MCF 10A (cell line): ENCODE results near the gene WBP2NL. TPM values are rescaled to one million over a fixed set of nuclear protein-coding genes. Genes with fewer than 3 reads are reported as not detected.

Source experiments
- BruUV-seq: library from RNA; stranded (reverse); fragments of 400-500 nt; replicated peaks from 2 replicates; lab custom pipeline; 2021; lab: Mats Ljungman, UMichigan
- CTCF ChIA-PET: fragments of 300-600 bp; sonication (Branson Sonifier 250); formaldehyde crosslinking; extraction: SDS; loops from one replicate; lab custom pipeline; 2021; ENCODE audit warnings: antibody characterized with exemption, inconsistent platforms; lab: Yijun Ruan, JAX
- POLR2A ChIA-PET: fragments of 300-600, 350-650 bp; sonication (Branson Sonifier 250); formaldehyde crosslinking; extraction: SDS; loops from one replicate; lab custom pipeline; 2020; ENCODE audit warnings: antibody characterized with exemption, inconsistent platforms; lab: Yijun Ruan, JAX
- DNase-seq: peaks from one replicate; pipeline ENCODE4 v3.0.0-alpha.2; 2018; ENCODE audit not compliant: unreplicated experiment
- H3K27ac Mint-ChIP-seq: one replicate; pipeline ENCODE4 v1.8.0; 2022; ENCODE audit warnings: mild to moderate bottlenecking, low read depth, mixed read lengths; ENCODE audit not compliant: unreplicated experiment
- H3K27me3 Mint-ChIP-seq: one replicate; pipeline ENCODE4 v1.8.0; 2022; ENCODE audit warnings: mixed read lengths; ENCODE audit not compliant: insufficient read depth, unreplicated experiment
- H3K36me3 Mint-ChIP-seq: one replicate; pipeline ENCODE4 v1.8.0; 2022; ENCODE audit warnings: mild to moderate bottlenecking, moderate library complexity, mixed read lengths; ENCODE audit not compliant: insufficient read depth, unreplicated experiment
- H3K4me1 Mint-ChIP-seq: one replicate; pipeline ENCODE4 v1.8.0; 2022; ENCODE audit warnings: mixed read lengths; ENCODE audit not compliant: insufficient read depth, unreplicated experiment
- H3K4me3 Mint-ChIP-seq: one replicate; pipeline ENCODE4 v1.8.0; 2022; ENCODE audit warnings: mild to moderate bottlenecking, moderate library complexity, mixed read lengths; ENCODE audit not compliant: unreplicated experiment
- H3K9me3 Mint-ChIP-seq: one replicate; pipeline ENCODE4 v1.8.0; 2022; ENCODE audit warnings: mixed read lengths; ENCODE audit not compliant: unreplicated experiment
- CTCF ChIP-seq: fragments of 200-600 bp; IDR thresholded peaks from one replicate; pipeline ENCODE4 v1.8.0; 2022; ENCODE audit warnings: antibody characterized with exemption, mild to moderate bottlenecking; ENCODE audit not compliant: unreplicated experiment
- intact Hi-C: fragments of 100-400 bp; cut with micrococcal nuclease; formaldehyde crosslinking; loops from 2 replicates; pipeline ENCODE4 v1.14.1; 2022
- total RNA-seq: library from RNA; stranded (reverse); gene quantifications from 2 replicates; pipeline ENCODE4 v1.2.3, GENCODE V29; 2022

The WBP2NL gene
- total RNA-seq, 1 experiment from 2014 or later: 1.1 TPM

GRCh38 chr22:42064629-42065028 lies 66.0 kb downstream of the WBP2NL start:
- DNase-seq: no peak
- Mint-ChIP-seq H3K27ac (no peak overlapping the region), H3K27me3 (no peaks in the 10 kb centered on the region), H3K4me3 (no peak overlapping the region), H3K4me1 (no peaks in the 10 kb centered on the region), H3K9me3 (no peaks in the 10 kb centered on the region), H3K36me3 (no peaks in the 10 kb centered on the region)
- TF ChIP-seq CTCF: no peak
- intact Hi-C loops: no loop called here
- ChIA-PET POLR2A (interaction anchor here (0.6 to 0.9 kb wide), 2 partner anchors 10 to 16 kb away, joined by 3 read pairs; no protein-coding TSS in a partner anchor), CTCF (interaction anchor here (0.6 to 1.7 kb wide), 2 partner anchors 11 to 97 kb away, joined by 4 to 5 read pairs; no protein-coding TSS in a partner anchor)
- BruUV-seq: no TSS peak

- H3K4me1 Mint-ChIP-seq: no peaks in the 10 kb centered on the region
- no peaks in the 10 kb centered on the region for H3K9me3 Mint-ChIP-seq
- intact Hi-C loops: no loop called here
- no peak overlapping the region for H3K4me3 Mint-ChIP-seq
- H3K27me3 Mint-ChIP-seq: no peaks in the 10 kb centered on the region
- POLR2A ChIA-PET: no interaction called here
- CTCF ChIA-PET: interaction anchor here (1.7 kb wide), 1 partner anchor 98 kb away, joined by 4 read pairs; no protein-coding TSS in a partner anchor
- no peak for DNase-seq
- H3K36me3 Mint-ChIP-seq: no peaks in the 10 kb centered on the region
- BruUV-seq: no TSS peak
- H3K27ac Mint-ChIP-seq: no peak overlapping the region
- no peak for TF ChIP-seq CTCF
These were observed 67.0 kb downstream of the WBP2NL start for GRCh38 chr22:42065438-42066125.

GRCh38 chr22:42066126-42066761 lies 67.7 kb downstream of the WBP2NL start:
- intact Hi-C loops: no loop called here
- H3K27ac Mint-ChIP-seq: no peak overlapping the region
- H3K9me3 Mint-ChIP-seq: no peaks in the 10 kb centered on the region
- no peaks in the 10 kb centered on the region for H3K4me1 Mint-ChIP-seq
- H3K27me3 Mint-ChIP-seq: no peaks in the 10 kb centered on the region
- no peak for TF ChIP-seq CTCF
- POLR2A ChIA-PET: no interaction called here
- H3K36me3 Mint-ChIP-seq: no peaks in the 10 kb centered on the region
- CTCF ChIA-PET: interaction anchor here (0.8 kb wide), 1 partner anchor 98 kb away, joined by 3 read pairs; no protein-coding TSS in a partner anchor
- BruUV-seq: no TSS peak
- DNase-seq: no peak
- no peak overlapping the region for H3K4me3 Mint-ChIP-seq

GRCh38 chr22:42066937-42067336 lies 68.3 kb downstream of the WBP2NL start:
- Mint-ChIP-seq H3K4me1 (no peaks in the 10 kb centered on the region), H3K4me3 (no peak overlapping the region), H3K27me3 (no peaks in the 10 kb centered on the region), H3K9me3 (no peaks in the 10 kb centered on the region), H3K36me3 (no peaks in the 10 kb centered on the region), H3K27ac (no peak overlapping the region)
- CTCF ChIA-PET: interaction anchor here (0.8 kb wide), 1 partner anchor 99 kb away, joined by 3 read pairs; no protein-coding TSS in a partner anchor
- POLR2A ChIA-PET: no interaction called here
- no TSS peak for BruUV-seq
- intact Hi-C loops: no loop called here
- no peak for DNase-seq
- no peak for TF ChIP-seq CTCF
